Activated CD4-positive, alpha-beta T cell treated with anti-CD3 and anti-CD28 coated beads, Interleukin-2, Interleukin-4, amounts not matched to agents 100 ng/mL and 50 ng/mL, durations not matched to agents 16 hours and 8 hours (primary cell): ENCODE data around the gene MAX.
"Not testable (repeated sequence)": the region's sequence is repeated elsewhere in the genome, so short reads cannot be mapped to it uniquely, and the experiment has no call there.

Experiments used
- DNase-seq: peaks from one replicate; pipeline ENCODE4 v3.0.0-alpha.2; 2020; ENCODE audit warnings: low spot score

Gene MAX

GRCh38 chr14:65104791-65105190, 2.5 kb upstream of the MAX start:
- DNase-seq, result no peak

- peak; percentile 17 for DNase-seq
Measured at GRCh38 chr14:65103150-65103760, 938 bp upstream of the MAX start.

GRCh38 chr14:65101631-65102440, 481 bp downstream of the MAX start:
- no peak for DNase-seq

GRCh38 chr14:65100922-65101541, 1.3 kb downstream of the MAX start:
- DNase-seq, result no peak

- peak; percentile 49 for DNase-seq
Measured at GRCh38 chr14:65098586-65098985, 3.7 kb downstream of the MAX start.

- no peak for DNase-seq
Measured at GRCh38 chr14:65096323-65097089, 5.8 kb downstream of the MAX start.

GRCh38 chr14:65095633-65096205, 6.6 kb downstream of the MAX start:
- DNase-seq, result no peak

GRCh38 chr14:65092349-65092748, 10.0 kb downstream of the MAX start:
- DNase-seq, result no peak

GRCh38 chr14:65087835-65088234, 14.5 kb downstream of the MAX start:
- not testable (repeated sequence) for DNase-seq

GRCh38 chr14:65086686-65087085, 15.6 kb downstream of the MAX start:
- DNase-seq, result not testable (repeated sequence)

GRCh38 chr14:65084554-65085505, 17.5 kb downstream of the MAX start:
- no peak for DNase-seq

GRCh38 chr14:65082930-65083329, 19.4 kb downstream of the MAX start:
- no peak for DNase-seq

- DNase-seq, result no peak
Measured at GRCh38 chr14:65080960-65081747, 21.2 kb downstream of the MAX start.

- no peak for DNase-seq
Measured at GRCh38 chr14:65079768-65080167, 22.5 kb downstream of the MAX start.

GRCh38 chr14:65079201-65079600, 23.1 kb downstream of the MAX start:
- no peak for DNase-seq

- DNase-seq, result no peak
Measured at GRCh38 chr14:65077318-65077717, 25.0 kb downstream of the MAX start.

GRCh38 chr14:65075628-65076325, 26.5 kb downstream of the MAX start:
- DNase-seq, result no peak

- DNase-seq, result no peak
Measured at GRCh38 chr14:65074449-65075150, 27.7 kb downstream of the MAX start.
